Jurkat, Clone E6-1 (cell line): Measurements from ENCODE around the gene FETUB.
"Not testable (repeated sequence)": the region's sequence is repeated elsewhere in the genome, so short reads cannot be mapped to it uniquely, and the experiment has no call there.

Experiments used
- DNase-seq: peaks from one replicate; pipeline ENCODE4 v3.0.0-alpha.2; 2011; ENCODE audit warnings: low read depth, low spot score
- H3K4me3 ChIP-seq: 2 replicates; pipeline ENCODE4 v1.5.1; 2011; ENCODE audit warnings: mild to moderate bottlenecking, low read length, control low read depth, moderate library complexity

FETUB gene

DNA sequence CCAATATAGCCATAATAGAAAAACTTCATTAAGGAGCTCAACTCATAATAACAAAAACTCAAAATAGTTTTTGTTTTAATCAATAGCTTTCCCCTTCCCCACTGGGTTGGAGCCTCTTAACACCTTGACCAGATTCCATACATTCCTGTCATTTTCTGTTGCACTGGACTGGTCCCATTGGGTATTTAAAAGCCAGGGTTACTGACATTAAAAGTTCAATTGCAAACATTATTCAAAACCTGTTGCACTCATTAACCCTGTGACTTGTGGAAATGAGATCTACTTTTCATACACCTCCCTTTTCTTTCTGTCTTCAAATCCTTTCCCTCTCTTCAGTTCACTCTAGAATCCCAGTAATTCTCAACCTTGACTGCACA is 23.9 kb downstream of the FETUB start:
- no peak for DNase-seq
- no peak overlapping the region for H3K4me3 ChIP-seq

GRCh38 chr3:186664506-186664905 is 24.3 kb downstream of the FETUB start:
- no peak for DNase-seq
- H3K4me3 ChIP-seq, result no peak overlapping the region

GRCh38 chr3:186665625-186666188 is 25.5 kb downstream of the FETUB start, which contains the start of gene HRG:
Gene HRG, plus strand, starts transcription at chr3:186666014. Its CDS starts 18 bp downstream, at chr3:186666032.
- DNase-seq, result no peak
- H3K4me3 ChIP-seq, result no peak within 1 kb of the TSS

- DNase-seq, result no peak
- no peak overlapping the region for H3K4me3 ChIP-seq
Measured at GRCh38 chr3:186668426-186668825, 28.2 kb downstream of the FETUB start.

DNA sequence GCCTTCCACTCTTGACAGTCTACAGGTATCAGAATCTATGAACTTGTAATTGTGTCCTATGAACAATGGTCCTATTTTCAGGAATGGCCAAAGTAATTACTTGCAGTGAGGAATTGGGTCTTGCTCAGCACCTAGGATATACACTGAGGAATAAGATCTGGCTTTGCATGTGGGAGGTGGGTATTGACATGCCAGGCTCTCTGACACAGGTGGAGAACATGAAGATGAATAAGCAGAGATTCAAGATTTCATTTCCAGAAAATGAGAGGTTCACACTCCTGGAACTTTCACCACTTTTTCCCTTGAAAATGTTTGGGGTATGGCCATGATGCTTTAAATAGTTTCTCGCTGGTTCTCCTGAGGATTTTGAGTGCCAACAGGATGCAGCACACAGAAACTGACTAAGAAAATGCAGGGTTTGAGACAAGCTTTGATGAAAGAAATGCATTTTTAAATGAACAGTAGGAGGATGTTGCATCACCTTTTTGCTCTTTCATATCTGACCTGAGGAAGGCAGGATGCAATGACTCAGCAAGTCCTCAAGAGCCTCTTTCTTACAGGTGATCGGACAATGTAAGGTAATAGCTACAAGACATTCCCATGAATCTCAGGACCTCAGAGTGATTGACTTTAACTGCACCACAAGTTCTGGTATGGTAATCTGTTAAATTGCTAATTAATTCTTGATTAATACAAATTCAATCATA is 29.3 kb downstream of the FETUB start:
- no peak overlapping the region for H3K4me3 ChIP-seq
- DNase-seq, result peak; percentile 42

DNA sequence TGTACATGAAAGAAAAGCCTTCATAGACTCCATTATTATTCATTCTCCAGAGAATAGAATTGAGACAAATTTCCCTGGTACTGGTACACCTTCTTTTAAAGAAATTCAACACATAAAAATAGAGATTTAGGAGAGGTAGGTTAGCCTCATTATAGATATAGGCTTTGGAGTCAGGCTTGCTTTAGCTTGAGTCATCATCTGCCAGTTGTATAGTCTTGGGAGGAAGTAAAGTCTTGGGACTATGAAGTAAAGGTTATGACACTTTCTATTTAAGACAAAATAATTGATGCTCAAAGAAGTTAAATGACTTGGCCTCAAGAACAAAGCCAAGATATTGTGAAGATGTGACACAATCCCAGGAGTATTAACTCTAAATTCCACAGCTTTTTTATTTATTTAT is 30.0 kb downstream of the FETUB start:
- no peak for DNase-seq
- H3K4me3 ChIP-seq, result no peak overlapping the region

DNA sequence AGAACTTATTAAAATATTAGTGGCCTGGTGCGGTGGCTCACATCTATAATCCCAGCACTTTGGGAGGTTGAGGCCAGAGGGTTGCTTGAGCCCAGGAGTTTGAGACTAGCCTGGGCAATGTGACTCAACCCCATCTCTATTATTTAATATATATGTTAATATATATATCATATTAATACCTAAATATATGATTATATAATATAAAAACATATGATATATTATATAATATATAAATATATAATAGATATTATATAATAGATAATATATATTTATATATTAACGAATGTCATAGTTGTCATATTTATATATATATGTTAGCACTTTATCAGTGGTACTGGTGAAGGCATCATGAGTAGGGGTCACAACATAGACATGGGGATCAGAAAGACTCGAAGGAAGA is 30.9 kb downstream of the FETUB start:
- H3K4me3 ChIP-seq, result no peak overlapping the region
- DNase-seq, result no peak

DNA sequence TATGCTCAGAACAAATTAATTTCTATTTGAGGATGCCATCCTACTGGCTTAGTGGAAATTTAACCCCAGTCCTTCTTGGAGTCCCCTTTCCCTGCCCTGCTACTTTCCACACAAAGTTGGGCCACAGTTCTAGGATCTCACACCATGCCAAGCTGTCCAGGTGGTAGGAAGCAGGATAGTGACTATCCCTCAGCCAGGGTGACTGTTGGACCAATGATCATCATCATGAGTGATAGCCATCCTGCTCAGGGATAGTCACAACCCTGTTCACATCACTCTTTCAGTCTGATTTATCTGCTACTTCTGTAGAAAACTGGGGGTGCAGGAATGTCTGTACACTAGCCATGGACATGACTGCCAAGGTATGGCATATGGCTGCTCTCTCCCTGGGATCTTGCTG is 38.4 kb downstream of the FETUB start:
- H3K4me3 ChIP-seq, result no peak overlapping the region
- no peak for DNase-seq

GRCh38 chr3:186679151-186679550 is 39.0 kb downstream of the FETUB start:
- no peak for DNase-seq
- H3K4me3 ChIP-seq, result no peak overlapping the region

GRCh38 chr3:186680869-186681268 is 40.7 kb downstream of the FETUB start:
- H3K4me3 ChIP-seq, result no peak overlapping the region
- DNase-seq, result no peak

DNA sequence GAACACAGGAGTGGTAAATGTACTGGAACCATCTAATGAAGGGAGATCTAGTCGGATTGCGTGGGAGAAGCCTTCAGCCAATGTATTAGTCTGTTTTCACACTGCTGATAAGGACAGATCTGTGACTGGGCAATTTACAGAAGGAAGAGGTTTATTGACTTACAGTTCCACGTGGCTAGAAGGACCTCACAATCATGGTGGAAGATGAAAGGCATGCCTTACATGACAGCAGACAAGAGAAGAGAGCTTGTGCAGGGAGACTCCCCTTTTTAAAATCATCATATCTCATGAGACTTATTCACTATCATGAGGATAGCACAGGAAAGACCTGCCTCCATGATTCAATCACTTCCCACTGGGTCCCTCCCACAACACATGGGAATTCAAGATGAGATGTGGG is 42.6 kb downstream of the FETUB start:
- no peak for DNase-seq
- H3K4me3 ChIP-seq, result no peak overlapping the region

DNA sequence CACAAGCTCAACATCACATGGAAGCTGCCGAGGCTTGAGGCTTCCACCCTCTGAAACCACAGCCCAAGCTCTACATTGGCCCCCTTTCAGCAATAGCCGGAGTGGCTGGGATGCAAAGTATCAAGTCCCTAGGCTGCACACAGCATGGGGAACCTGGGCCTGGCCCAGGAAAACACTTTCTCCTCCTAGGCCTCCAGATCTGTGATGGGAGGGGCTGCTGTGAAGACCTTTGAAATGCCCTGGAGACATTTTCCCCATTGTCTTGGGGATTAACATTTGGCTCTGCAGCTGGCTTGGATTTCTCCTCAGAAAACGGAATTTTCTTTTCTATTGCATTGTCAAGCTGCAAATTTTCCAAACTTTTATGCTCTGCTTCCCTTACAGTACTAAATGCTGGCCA is 43.8 kb downstream of the FETUB start:
- H3K4me3 ChIP-seq, result no peak overlapping the region
- no peak for DNase-seq

DNA sequence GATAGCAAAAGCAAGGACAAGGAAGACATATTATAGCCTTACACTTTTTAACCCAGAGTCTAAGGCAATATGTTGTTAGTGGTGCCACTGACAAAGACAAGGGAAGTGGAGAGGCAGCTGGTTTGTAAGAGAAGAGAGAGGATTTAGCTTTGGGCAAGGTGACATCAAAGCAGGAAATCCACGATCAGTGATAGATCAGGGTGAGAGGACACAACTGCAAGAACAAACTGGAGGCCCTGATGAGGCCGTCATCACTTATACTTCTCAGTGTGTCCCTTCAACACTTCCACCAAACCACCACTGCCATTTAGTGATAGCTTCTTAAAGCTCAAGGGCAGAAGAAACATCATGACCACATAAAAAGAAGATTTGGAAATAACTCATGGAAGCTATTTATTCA is 46.3 kb downstream of the FETUB start:
- DNase-seq, H3K4me3 ChIP-seq: not testable (repeated sequence)

GRCh38 chr3:186687120-186687651 is 47.0 kb downstream of the FETUB start:
- no peak overlapping the region for H3K4me3 ChIP-seq
- DNase-seq, result no peak

- not testable (repeated sequence) for DNase-seq, H3K4me3 ChIP-seq
Measured at GRCh38 chr3:186690304-186690703, 50.1 kb downstream of the FETUB start.

DNA sequence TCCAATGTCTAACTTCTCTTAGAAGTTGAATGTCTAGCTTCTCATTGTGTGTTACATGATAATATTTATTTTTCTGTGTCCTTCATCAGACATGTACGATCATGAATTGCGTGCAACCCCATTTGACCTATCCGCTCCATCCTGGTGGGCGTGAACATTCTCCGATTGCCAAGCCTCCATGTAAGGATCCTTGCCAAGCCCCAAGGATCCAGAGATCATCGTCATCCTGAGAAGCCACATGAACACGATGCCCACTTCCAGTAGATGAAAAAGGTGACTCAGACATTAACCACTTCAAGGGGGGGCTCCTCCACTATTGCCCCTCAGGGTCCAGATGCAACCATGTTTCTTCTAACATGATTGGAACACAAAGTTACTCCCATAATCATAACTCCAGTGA is 51.5 kb downstream of the FETUB start:
- H3K4me3 ChIP-seq, result no peak overlapping the region
- no peak for DNase-seq

DNA sequence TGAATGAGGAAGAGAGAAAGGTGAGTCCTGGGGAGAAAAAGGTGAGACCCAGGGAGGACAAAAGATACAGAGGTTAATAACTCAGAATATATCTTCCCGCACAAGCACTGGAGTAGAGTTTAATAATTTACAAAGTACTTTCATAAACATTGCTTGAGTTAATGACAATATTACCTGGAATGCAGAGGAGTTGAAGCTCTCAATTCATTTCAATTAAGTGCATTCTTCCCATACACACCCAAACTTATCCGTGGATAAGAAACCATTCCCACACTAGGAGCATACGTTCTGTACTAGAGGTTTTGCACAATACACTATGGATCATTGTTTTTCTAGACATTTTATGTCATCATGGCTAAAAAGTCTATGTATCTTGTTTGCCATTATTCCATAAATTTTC is 53.6 kb downstream of the FETUB start:
- no peak overlapping the region for H3K4me3 ChIP-seq
- no peak for DNase-seq

DNA sequence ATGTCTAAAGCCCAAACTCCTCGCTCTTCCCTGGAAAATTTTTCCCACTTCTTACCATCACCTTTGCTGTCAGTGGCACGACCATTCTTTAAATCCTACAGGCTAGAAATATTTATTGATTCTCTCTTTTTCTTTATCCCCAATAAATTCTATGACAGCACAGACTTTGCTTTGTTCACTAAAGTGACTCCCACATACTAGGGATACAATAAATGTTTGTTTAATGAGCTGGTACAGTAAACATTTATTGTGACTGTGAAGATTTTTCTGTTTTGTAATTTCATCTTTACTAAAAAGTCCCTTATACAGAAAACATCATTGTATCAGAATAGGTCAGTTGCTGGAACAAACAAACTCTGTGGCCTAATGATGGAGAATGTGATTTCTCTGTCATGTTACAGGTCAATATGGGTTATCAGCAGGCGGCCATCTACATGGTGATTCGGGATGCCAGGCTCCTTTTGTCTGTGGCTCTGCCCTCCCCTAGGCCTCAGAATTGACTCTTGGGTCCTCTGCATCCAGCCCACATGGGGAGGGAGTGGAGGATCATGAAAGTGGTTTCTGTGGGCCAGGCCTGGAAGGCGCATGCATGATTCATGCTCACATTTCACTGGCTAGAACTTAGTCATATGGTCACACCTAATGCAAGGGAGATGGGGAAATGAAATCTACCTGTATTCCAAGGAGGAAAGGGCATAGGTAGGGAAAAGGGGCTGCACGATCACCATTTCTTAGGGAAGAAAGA is 54.3 kb downstream of the FETUB start:
- H3K4me3 ChIP-seq, result no peak overlapping the region
- DNase-seq, result no peak

DNA sequence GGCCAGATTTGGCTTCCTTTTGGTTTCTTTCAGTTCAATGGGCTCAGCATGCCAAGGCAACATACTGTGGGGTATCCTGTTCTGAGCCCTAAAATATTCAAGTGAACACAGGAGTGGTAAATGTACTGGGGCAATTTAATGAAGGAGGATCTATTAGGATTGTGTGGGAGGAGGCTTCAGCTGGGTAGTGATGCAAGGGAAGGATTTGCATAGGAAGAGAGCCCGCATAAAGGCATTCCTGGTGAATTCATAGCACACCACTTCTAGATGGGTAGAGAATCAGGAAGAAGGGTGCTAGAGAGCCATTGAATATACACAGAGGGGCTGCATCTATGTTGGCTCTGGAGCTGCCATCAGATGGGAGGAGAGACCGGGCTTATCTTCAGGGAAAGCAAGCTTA is 56.3 kb downstream of the FETUB start:
- no peak for DNase-seq
- H3K4me3 ChIP-seq, result no peak overlapping the region

GRCh38 chr3:186697510-186697909 is 57.3 kb downstream of the FETUB start:
- no peak overlapping the region for H3K4me3 ChIP-seq
- DNase-seq, result no peak
